ENCODE measurements around the gene GBGT1.

GRCh38 chr9:133170716-133171115 lies 7.0 kb upstream of the GBGT1 start:
- TF ChIP-seq POLR2A (IDR thresholded peaks at IDR 0.05): no peak
- no peak for TF ChIP-seq CTCF (IDR thresholded peaks at IDR 0.05)
